NCI-H2107 treated with DMSO at 0.1 percent for 48 hours (cell line): ENCODE data around the gene BBS12.

Source experiments
- DNase-seq: peaks from one replicate; lab custom pipeline; 2025; ENCODE audit not compliant: unreplicated experiment; lab: John Stamatoyannopoulos, UW

BBS12 gene

DNA sequence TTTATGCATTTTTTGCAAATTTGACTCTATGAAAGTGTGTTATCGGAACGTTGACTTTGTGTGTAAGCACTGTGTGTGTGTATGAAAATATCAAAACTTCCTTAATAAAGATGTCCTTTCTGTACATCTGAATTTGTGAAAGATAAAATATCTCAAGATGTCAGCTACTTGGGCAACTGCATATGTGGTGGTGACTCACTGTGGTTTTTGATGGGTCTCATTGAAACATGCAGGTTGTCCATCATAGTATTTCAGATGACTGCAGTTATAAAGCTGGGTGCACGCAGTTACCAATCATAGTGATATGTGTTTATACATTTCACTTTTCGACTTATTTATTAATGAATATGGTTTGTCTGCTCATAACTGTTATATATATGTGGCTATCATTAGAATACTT is 19.7 kb upstream of the BBS12 start:
- DNase-seq = no peak

DNA sequence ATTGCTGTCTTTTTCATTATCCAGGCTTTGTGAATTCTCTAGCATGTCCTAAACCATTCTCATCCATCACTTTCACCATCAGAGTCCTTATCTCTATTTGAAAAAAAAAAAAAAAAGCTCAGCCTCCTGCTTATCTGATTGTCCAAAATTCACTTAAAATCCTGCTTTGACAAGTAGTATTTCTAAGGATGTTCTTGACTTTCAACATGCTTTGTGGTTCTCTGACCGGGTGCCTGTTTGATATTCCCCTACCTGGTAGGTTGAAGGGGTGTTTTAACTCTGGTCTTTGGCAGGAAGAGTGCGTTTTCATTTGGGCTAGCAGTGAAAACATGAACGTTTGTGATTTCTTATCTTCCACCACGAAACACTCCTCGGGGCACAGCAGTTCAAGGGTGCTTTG is 17.3 kb upstream of the BBS12 start:
- no peak for DNase-seq

DNA sequence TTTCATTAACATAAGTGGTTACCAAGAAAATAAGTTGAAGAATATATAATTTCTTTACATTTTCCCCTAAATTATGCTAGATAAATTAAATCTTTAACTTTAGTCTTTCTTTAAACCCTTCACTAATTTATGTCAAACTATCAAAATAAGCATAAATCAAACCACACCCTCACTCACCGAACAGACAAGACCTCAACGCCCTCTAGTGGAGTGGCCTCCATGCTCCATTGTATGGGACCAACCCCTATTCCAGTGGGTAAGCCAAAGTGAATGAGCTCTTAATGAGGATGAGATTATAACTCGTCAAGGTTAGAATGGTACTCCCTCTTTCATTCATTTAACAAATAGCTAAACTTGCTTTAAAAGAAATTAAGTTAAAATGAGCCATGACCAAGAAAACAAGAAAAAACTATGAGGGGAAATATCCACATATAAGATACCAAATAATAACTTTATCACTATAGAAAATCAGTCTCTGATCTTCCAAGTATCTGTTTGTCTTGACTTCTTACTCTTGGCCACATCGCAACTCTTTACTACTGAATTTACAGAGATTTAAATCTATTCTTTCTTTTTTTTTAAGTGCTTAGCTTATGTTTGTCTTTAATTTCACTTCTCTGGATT is 15.6 kb upstream of the BBS12 start:
- peak; percentile 19 for DNase-seq

DNA sequence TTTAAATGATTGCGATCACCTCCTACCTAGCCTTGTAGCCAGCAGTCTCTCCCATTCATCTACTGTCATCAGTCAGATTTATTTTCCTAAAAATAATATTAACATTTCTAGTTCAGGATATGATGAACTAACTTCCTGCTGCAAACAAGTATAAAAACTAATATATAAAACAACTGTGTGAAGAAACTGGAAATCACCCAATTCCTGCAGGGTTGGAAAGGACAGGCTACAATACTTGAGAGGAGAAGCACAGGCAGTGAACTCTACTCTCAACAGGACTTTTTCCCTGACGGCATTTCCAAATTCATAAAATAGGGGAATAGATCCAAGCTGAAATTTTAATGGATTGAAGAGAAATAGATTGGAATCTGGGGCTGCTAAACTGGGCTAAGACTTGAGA is 14.2 kb upstream of the BBS12 start:
- no peak for DNase-seq

DNA sequence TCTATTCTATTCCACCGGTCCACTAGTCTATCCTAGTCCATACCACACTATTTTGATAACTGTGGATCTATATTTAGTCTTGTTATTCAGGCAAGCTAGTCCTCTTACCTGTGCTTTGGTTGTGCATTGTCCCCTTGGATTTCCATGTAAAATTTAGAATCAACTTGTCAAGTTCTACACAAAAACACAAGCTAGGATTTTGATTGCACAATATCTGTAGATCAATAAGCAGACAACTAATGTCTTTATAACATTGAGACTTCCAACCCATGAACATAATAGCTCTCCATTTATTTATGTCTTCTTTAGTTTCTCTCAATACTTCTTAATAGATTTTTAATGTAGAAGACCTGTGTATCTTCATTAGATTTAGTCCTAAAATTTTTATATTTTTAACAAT is 10.2 kb upstream of the BBS12 start:
- no peak for DNase-seq

DNA sequence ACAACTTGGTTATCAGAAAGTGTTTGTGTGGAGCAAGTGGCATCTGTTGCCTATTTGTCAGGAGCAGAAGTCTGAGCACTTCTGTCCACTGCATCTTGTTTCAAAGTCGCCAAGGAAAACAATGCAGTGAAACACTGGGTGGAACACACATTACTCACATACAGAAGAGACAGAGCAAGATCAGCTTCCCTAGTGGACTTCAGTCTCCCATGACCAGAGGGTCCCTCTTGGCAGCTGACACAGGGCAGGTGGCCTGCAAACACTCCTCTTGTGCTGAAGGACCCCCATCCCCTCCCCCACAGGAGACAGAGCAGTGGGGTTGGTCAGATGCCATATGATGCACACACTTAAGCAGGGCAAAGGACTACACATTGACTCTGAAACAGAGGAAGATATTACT is 3.6 kb upstream of the BBS12 start:
- no peak for DNase-seq

DNA sequence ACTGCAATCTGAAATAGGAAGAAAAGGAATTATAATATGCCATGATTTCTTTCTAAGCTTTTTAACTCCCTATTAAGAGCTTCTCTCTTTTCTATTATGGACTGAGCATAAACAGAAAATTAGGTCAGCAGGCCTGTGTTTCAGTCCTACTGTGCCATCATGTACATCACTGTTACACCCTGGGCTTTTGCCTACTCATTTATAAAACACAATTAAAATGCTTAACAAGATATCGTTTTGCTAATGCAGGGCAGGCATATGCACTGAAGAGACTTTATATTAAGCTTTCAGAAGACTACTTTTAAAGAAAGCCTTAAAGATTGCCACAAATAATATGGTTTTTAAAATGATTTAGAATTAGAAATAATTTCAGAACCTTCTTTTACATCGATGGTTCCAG is 828 bp upstream of the BBS12 start:
- DNase-seq = no peak

DNA sequence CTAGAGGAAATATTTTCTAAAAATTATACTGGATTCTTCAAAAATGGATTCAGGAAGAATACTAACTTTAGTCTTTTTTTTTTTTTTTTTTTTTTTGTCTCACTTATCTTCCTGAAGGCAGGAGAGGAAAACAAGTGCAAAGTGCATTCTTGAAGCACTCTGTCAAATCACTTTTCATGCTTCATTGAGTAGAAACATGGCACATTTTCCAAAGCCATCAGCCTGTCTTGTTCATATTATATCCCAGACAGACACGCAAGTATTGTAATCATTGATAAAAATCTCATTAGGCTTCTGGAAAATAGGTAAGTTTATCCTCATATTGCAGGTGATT is 1.2 kb downstream of the BBS12 start:
- DNase-seq = no peak

DNA sequence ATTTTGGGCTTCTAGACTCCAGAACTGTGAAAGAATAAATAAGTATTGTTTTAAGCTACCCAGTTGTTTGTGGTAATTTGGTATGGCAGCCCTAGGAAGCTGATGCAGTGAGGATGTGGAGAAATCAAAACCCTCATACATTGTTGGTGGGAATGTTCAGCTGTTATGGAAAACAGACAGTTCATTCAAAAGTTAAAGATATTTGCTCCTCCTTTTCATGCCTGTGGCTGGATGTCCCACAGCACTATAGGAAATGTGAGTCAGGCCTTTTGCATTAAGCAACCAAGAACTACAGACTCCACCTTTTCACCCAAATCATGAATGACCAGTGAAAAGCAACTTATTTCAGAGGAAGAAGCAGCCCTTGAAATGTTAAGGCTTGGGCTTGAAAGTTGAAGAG is 6.7 kb downstream of the BBS12 start:
- no peak for DNase-seq

DNA sequence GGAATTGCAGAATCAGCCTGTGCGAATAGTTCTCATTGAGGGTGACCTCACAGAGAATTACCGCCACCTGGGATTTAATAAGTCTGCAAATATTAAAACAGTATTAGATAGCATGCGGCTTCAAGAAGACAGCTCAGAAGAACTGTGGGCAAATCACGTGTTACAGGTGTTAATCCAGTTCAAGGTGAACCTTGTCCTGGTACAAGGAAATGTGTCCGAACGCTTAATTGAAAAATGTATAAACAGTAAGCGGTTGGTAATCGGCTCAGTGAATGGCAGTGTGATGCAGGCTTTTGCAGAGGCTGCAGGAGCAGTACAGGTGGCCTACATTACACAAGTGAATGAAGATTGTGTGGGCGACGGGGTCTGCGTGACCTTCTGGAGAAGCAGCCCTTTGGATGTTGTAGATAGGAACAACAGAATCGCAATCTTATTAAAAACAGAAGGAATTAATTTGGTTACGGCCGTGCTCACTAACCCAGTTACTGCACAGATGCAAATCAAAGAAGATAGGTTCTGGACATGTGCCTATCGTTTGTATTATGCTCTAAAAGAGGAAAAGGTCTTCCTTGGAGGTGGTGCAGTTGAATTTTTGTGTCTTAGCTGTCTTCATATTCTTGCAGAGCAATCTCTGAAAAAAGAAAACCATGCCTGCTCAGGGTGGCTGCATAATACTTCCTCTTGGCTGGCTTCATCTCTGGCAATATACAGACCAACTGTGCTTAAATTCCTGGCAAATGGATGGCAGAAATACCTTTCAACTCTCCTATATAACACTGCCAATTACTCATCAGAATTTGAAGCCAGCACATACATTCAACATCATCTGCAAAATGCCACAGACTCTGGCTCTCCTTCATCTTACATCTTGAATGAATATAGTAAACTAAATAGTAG is 10.7 kb downstream of the BBS12 start:
- DNase-seq = no peak

DNA sequence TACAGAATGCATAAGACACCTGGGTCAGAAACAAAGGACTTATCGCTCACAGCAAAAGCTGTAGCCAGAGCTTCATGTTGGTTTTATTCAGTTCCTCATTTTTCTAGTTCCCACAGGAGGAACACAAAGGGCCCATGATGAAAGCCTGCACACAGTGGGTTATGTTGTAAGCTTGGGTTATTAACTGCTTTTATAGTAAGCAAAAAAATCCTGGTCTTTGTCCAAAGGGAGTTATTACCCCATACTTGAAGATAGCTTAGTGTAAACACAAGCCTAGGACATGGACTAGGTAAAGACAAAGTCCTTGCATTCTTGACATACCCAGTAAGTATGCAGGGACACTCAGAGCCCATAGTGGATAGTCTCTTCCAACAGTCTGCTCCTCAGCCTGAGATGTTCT is 11.7 kb downstream of the BBS12 start:
- DNase-seq = no peak

DNA sequence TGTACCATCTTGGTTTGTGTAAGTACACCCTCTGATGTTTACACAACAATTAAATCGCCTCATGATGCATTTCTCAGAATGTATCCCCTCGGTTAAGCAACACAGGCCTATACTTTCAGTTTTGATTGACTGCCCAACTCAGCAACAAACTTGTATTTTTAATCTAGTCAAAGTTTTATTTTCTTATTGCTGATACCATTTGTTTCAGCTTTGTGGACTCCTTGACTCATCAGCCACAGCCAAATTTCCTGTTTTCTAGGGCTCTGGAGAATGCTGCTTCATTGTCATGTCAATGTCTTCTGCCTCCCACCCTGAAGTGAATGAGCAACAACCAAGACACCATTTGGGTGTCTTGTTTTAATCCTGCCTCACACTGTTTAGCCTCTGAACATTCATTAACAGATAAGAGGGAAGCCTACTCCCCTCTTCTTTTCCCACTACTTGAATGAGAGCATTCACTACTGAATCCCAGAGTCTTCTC is 14.0 kb downstream of the BBS12 start:
- no peak for DNase-seq

DNA sequence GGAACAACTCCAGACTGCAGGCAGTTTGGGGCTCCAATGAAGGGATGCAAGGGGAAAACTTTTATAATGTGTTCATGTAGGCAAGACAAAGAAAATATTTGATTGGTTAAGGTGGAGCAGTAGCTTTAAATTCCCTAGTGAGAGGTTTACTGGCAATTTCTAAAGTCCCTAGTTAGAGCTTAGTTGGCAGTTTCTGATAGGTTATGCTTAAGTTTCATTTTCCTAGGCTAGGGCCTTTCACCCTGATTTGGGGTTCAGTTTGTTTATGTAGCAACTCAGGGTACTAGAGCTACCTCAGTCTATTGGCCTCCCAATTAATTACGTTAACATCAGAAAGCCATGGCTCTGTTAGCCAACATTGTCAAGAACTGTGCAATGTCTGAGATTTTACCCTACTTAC is 14.6 kb downstream of the BBS12 start:
- DNase-seq = no peak

DNA sequence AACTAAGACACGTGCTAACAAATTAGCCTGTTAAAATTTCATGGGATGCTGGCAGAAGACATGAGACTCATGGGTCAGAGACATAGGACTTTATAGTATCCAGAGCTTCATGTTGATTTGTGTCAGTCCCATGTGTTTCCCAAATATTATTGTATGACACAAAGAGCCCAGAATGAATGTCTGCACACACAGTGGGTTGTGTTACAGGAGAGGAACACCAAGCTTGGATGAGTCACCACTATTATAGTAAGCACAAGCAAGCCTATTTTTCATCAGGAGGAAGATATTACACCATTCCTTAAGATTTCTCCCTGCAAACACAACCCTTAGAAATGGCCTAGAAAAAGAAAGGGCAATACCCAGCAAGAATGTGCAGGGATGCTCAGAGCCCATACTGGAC is 15.4 kb downstream of the BBS12 start:
- no peak for DNase-seq

DNA sequence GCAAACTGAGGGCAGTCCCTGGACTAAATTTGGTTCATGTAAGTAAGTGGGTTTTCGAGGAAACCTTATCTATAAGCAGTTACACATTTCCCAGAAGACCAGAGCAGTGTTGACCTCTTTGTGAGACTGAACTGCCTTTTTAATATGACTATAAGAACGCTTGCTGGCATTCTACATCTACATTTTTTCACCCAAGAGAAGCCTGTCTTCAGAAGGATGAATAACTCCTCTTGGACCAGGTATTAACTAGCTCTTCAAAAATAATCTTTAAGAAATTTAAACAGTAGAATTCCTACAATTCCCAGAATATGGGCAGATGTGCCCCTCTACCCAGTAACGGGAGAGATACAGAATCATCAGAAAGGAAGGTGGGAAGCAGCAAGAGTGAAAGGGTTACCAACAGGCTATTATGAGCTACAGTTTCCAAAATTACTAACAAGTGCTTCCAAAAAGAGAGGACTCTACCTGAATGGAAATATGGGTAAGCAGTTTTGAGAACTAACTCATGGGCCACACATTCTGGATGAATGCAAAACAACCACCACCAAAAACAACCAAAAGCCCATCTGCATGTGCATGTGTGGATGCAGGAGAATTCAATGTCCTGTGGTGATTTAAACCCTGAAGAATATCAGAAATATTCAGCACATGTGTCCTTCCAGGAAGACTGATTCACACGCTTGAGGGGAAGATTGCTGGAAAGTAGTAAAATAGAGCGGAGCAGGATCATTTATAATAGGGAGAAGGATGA is 17.4 kb downstream of the BBS12 start:
- no peak for DNase-seq

DNA sequence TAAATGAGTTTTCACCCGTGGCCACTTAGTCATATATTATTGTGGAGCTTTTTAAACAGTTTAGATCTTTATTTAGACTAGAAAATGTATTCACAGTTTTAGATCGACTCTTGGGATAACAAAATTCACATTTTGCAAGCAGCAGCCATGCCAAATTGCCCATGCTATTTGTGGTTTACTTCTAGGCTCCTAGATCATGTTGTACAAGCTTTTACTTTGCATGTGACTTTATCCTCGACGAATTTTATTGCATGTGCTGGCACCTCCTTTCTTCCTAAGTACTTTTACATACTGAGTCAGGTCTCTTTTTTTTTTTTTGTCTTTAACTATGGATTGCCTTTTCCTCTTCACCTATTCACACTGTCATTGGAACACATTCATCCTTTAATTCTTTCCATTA is 23.2 kb downstream of the BBS12 start:
- DNase-seq = no peak

DNA sequence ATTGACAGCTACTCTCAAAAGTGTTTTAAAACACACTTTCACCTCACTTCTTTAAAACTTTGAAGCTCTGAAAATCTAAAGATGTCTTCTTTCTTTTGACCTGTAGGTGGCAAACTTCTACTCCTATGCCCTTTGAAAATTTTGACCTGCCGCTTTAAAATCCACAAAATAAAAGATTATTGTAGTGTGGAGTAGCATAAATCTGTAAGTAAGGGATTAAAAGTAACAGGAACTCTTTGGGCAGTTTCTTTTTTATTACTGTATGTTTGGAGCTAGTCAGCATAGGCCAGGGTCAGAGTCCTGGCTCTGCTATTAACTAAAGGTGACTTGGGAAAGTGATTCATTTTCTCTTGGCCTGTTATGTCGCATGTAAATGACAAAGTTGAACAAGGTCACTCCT is 25.5 kb downstream of the BBS12 start:
- no peak for DNase-seq

DNA sequence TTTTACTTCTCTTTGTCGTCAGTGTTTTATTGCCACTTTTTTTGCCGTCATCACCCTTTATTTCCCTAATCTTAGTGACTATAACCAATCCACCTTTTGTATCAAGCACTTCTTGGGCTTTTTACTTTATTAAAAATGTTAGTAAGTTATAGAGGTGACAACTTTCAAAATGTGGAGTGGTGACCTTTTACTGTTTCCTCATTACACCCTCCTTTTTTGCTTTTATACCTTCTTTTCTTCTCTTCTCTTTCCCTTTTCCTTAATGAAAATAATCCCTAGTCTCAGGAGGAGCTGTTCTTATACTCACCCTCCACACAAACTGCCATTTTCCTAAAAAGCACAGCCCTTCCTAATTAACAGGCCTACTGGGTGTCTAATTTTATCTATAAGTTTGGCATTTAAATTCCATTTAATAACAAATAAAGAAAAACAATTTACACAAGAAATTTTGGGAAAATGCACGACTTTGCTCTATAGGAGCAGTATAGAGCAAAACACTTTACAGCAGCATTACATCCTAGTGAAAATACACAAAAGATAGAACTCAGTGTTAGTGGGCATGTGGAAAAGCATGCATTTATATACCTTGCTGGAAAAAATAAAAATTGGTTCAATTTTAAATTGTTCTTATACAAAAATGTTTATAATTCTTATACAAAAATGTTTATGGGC is 27.3 kb downstream of the BBS12 start:
- no peak for DNase-seq

DNA sequence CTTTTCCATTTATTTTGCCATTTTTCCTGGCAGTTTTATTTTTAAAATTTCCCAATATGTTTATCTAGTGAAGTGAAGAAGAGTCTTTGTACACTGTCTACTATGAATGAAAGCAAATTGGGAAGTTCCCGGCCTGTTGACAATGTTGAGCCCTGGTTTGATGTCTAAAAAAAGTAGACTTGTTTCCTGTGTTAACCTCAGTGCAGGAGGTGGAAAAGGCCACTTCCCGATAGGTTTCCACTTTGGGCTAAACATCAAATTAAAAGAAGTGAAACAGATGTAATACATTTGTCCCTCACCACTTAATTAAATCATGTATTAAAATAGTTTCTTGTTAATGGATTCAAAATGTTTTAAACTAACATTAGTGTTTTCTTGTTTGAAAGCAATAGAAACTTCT is 30.0 kb downstream of the BBS12 start:
- DNase-seq = no peak

DNA sequence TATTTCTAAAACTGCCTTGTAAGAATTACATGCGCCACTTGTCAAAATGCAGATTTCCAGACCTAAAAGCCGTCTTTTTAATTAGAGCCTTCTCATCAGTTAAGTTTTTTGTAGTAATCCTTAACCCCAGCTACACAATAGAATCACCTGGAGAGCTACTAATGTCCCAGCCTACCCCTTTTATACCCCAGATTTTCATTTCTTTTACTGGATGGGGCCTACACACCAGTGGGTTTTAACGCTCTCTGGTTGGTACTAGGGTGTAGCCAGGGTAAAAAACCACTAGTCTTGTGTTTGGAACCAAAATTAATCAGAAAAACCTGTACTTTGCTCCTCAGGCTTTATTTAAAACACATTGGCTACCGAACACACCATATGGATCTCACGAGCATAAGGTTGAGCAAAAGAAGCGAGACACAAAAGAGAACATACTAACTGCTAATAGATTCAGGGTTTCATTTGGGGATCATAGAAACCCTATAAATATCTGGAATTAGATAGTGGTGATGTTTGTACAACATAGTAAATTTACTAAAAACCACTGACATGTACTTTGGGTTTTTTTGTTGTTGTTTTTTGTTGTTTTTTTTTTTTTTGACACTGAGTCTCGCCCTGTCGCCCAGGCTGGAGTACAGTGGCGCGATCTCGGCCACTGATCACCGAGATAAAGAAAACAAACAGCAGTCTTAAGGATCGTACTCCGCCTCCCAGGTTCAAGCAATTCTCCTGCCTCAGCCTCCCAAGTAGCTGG is 30.6 kb downstream of the BBS12 start:
- no peak for DNase-seq
